ENCODE data around the gene BEND5.

BEND5 gene, protein sequence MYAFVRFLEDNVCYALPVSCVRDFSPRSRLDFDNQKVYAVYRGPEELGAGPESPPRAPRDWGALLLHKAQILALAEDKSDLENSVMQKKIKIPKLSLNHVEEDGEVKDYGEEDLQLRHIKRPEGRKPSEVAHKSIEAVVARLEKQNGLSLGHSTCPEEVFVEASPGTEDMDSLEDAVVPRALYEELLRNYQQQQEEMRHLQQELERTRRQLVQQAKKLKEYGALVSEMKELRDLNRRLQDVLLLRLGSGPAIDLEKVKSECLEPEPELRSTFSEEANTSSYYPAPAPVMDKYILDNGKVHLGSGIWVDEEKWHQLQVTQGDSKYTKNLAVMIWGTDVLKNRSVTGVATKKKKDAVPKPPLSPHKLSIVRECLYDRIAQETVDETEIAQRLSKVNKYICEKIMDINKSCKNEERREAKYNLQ

DNA sequence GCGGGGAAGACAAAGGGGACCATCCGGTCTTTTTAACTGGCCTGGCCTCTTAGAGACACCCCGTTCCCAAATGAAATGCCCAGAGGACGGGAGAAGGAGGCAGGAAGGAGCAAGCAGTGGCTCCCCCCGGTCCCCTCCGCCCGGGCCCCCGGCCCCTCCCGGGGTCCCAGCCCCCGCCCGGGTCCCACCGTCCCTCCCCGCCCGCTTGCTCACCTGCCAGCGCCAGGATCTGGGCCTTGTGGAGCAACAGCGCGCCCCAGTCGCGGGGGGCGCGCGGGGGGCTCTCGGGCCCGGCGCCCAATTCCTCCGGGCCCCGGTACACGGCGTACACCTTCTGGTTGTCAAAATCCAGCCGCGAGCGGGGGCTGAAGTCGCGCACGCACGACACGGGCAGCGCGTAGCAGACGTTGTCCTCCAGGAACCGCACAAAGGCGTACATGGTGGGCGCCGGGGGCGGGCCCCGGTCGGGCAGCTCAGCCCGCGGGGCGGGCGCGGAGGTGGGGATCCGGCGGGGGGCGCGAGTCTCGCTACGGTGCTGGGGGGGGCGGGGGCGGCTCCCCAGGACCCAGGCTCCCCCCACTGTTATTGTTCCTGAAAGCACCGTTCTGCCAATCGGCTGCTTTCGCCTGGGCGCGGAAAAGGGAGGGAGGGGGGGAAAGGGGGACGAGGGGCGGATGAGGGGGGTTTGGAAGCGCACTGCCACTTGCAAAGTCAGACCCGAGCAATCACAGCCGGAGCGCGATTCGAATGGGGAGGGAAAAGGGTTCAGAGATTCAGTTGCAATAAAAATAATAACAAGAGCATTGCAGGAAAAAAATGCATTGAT, at the start of gene BEND5:
TSS of gene BEND5 (minus strand) at position 499 of the 826 bp plus-strand sequence. CDS start at position 439, 60 bp downstream.
- no peak for DNase-seq (ENCODE audit: low spot score)

DNA sequence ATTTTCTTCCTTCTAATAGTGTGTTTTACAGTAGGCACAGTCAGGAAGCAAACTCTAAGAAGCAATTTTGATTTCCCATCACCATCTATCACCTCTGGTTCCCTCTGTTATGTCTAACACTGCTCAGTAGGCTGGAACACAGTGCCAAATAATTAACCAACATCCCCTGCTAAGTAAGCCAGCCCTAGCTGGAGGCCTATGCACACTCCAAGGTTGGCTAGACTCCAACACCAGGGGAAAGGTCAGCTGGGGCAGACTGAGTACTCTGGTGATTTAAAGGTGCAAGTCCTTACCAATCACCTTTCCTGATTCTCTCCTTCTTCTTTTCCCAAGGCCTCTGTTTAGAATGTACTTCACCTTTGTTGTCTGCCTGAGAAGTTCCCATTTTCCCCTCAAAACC, 46.5 kb upstream of the BEND5 start:
- DNase-seq (ENCODE audit: low spot score), result no peak

DNA sequence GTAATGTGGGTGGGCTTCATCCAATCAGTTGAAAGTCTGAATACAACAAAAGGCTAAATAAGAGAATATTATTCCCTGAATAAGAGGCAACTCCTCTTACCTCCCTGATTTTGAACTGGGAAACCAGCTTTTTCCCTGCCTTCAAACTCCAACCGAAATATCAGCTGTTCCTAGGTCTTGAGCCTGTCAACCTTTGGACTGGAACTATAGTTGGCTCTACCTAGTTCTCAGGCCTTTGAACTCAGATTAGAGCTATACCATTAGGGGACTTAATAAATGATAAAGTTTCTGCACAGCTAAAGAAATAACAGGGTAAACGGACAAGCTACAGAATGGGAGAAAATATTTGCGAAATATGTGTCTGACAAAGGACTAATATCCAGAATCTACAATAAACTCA, 43.8 kb upstream of the BEND5 start:
- DNase-seq (ENCODE audit: low spot score), result no peak

DNA sequence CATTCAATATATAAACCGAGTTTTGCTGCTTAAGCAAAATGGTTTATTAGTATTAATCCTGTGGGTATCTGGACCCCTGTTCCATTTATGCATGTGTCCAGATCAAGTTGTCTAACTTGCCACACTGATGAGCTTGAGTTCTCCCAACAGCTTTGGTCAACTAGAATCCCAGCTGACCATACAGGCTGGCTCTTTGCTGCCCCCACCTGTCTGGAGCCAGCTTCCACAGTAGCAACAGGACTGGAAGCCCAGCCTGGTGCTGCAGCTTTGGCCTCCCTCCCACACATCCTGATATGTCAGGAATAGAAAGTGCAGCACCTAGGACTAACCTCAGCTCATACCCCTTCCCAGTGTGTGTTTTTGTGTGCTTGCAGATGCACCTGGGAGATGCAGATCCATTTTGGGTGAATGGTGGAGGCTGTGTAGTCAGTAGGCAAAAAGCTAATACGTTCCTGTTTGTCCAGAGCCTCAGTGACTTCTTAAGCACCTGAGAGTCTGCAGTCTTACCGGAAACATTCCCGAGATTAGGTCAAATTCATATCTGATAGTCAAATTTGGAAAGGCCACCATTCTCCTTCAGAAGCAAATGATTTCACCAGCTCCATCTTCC, 40.9 kb upstream of the BEND5 start:
- DNase-seq (ENCODE audit: low spot score), result peak; percentile 7

DNA sequence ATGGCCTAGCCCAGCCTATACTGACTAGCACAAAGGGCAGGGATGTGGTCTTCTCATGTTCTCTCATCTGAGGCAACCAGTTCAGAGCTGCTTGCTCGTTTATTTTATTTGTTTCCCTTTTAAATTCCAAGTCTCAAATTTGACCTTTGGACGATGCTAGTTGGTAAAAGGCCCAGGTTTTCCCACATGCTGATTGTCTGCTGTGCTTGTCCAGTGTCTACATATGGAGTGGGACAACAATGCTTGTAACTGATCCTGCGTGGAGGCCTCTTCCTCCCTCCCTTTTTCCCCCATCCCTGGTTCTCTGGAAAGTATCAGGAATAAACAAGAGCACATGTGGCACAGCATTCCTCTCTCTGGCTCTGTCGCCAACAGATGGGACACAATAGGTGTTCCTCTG, 34.0 kb upstream of the BEND5 start:
- DNase-seq (ENCODE audit: low spot score), result no peak

DNA sequence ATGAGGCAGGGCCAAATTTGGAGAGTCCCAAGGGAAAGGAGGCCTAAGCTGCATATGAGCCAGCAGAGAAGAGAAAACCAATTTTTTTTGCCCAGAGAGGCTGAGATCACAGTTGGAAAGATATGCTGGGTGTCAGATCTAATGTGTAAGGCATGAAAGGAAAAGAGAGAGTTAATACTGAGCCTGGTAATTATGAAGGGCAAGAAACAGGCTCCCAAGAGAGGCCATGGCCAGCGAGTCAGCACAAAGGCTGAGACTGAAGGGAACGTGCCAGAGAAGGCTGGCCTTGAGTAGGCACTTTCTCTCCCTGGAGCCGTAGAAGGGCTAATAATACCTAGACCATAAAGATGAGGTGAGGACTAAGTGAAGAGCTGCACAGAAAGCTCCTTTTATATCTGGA, 31.8 kb upstream of the BEND5 start:
- DNase-seq (ENCODE audit: low spot score), result no peak

DNA sequence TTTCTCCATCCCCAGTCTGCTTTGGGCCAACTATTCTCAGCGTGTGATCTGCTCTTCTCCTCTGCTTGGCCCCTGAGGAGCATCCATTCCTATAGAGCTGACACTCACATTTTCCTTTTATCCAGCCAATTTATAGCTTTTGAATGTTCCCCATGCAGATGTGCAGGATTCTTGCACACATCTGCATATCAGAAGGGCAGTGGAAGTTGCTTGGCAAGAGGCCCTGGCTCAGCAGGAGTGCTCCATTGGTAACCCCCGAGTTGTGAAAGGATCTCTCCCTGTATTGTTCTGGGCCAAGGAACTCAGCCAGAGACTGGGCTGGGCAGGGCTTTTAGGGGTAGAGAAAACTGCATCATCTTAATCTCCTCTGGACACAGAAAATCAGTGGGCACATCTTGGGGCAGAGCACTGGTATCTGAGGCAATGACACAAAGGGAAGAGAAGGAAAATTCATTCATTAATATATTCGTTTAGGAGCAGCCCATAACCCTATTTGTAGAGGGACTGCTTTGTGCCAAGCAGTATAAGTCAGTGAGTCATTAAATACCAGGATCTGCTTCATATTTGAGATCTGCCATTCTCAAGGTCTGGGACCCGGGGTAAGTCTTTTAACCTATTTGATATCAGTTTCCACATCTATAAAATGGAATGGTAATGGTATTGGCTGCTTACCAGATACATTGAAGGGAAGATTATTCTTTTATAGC, 31.0 kb upstream of the BEND5 start:
- no peak for DNase-seq (ENCODE audit: low spot score)

DNA sequence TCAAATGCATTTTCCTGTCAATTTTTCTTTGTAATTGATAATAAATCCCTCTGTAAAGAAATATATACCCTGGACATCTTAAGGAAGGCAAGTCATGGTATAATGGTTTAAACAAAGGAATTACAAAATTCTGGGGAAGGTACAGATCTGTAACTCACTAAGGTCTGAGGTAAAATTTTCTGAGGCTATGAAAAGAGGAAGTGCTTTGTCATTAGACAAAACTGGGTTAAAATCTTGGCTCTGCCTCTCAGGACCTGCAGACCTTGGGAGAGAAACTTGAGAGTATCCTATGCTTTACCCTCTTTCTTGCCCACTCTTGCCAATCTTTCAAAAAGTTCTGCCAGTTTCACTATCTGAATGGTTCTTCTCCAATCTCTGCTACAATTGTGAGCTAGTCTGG, 26.8 kb upstream of the BEND5 start:
- no peak for DNase-seq (ENCODE audit: low spot score)

DNA sequence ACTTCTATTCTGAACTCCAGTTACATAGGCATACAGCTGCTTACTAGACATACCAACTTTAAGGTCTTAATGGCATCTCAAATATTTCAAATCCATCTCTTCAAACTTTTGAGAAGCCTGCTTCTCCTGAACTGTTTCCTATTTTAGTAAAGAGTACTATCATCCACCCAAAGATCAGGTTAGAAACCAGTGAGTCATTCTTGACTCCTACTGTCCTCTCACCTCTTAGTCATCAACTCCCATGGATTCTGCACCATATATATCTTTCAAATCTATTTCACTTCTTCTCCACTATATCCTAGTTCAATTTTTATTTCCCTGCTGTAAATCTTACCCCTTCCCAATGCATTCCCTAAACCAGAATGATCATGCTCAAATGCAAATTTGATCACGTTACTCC, 18.1 kb upstream of the BEND5 start:
- DNase-seq (ENCODE audit: low spot score), result no peak

DNA sequence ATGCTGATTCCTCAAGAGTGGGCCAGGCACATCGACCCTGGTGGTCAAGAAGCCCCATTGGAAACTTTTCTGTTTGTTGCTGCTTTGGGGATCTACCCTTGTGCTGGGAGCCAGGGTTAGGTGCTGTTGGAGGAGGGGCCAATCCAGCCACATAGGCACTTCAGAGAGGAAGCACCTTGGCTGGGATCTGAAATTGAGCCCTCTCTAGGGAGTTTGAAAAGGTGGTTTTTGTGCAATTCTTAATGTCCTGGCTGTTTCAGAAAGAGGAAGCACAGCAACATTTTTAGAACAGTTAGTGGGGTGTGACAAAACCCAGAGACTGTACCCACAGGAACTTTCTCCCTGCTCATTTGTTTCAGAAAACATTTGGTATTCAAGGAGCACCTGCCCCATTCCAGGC, 17.2 kb upstream of the BEND5 start:
- no peak for DNase-seq (ENCODE audit: low spot score)

DNA sequence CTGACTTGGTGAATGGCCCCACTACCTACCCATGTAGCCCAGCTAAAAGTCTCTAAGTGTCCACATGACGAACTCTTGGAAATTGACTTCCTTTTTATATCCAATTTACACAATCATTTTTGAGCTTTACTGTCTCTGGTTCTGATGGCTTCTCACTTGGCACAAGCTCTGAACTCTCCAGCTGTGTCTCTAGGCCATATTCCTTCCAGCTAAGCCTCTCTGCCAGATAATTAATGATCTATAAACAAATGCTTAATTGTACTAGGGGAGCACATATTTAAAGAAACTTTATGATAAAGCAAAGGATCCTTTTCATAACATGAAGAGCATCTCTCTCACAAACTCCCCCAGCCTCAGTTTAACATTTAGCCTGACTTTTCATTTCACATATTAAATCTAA, 16.3 kb upstream of the BEND5 start:
- DNase-seq (ENCODE audit: low spot score), result no peak

DNA sequence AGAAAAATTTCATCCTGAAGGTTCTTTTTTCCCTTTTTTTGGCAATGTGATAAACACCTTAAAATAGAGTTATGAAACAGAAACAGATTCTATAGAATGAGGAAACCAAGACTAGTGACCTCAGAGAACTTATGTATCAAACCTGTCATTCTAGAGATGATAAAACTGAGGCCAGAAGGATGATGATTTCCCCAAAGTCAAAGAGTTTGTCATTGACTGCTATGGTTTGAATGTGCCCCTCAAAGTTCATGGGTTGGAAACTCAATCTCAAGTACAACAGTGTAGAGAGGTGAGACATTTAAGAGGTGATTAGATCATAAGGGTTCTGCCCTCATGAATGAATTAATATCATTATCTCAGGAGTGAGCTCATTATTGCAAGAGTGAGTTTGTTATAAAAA, 13.7 kb upstream of the BEND5 start:
- no peak for DNase-seq (ENCODE audit: low spot score)

DNA sequence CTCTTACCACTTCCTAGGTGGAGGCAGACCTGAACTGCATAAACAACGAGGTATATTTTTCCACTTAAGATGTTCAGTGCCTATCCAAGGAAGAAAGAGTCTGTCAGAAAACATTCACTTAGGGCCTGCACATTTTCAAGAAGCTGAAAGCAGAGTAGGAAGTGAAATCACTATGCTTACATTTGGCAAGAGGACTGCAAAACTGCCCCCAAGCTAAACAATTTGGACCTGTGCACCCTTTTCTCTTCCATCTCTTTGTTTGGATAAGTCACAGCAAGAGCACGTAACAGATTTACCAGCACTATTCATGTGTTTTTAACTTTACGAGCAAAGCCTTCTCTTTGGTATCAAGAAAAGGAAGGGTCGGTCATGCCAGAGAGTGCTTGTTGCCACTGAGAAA, 13.2 kb upstream of the BEND5 start:
- no peak for DNase-seq (ENCODE audit: low spot score)

DNA sequence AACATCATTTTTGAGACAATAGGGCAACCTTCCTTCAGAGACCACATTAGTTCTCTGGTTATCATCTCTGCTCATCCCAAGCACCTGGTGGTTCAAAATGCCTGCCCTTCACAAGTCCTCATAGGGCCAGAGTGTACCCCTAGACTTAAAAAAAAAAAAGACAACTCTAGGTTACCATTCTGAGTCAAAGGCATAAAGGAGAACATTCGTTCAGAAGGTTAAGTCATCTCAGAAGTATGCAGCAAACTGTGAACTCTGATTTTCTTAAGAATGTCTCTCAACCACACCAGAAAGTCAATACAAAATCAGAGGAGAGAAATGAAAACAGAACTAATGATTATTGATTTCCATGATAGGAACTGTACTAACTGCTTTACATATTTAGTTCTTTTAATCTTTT, 9.2 kb upstream of the BEND5 start:
- DNase-seq (ENCODE audit: low spot score), result no peak

DNA sequence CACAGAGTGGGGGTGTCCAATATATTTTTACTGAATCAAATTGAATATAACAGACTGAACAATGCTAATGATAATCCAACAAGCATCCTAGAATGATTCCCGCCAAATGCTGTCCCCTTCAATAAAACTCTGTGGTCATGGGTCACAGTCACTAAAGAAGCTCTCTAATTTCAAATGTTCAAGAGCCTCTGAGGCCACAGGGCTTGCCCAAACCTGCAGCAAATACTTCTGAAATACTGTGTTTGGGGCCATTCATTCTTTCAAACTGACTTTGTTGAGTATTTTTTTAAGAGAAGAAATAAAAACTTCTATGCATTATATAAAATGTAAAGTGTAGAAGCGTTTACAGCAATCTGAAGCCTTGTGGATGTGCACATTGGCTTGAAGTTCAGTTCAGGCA, 7.6 kb upstream of the BEND5 start:
- no peak for DNase-seq (ENCODE audit: low spot score)

DNA sequence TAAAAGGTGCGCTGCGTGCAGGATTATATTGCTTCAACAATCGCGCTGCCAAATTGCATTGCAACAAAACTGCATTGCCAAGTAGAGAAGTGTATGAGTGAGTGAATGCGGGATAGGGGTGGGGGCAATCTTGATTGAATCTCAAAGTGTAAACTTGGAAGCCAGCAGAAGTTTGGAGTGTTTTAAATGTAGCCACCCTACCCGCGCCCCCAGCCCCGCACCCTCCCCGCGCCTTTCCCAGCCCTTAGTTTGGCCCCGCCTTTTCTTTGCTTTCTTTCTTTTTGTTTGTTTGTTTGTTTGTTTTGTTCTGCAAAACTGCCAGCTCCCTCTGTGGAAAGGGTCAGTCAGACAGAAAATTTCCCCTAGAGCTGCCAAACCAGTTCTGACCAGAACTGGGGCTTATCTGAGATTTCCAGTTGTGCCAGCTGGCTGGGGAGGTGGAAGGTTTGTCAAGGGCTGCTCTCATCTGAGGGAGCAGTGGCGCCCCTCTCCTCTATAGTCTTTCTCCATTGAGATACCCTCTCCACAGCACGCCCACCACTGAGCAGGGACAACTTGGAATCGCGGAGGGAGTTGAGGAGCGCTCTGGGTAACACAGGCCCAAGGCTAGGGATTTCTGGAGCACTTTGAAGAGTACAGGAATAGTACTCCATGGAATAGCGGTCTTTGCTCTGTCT, 666 bp upstream of the BEND5 start:
- no peak for DNase-seq (ENCODE audit: low spot score)

DNA sequence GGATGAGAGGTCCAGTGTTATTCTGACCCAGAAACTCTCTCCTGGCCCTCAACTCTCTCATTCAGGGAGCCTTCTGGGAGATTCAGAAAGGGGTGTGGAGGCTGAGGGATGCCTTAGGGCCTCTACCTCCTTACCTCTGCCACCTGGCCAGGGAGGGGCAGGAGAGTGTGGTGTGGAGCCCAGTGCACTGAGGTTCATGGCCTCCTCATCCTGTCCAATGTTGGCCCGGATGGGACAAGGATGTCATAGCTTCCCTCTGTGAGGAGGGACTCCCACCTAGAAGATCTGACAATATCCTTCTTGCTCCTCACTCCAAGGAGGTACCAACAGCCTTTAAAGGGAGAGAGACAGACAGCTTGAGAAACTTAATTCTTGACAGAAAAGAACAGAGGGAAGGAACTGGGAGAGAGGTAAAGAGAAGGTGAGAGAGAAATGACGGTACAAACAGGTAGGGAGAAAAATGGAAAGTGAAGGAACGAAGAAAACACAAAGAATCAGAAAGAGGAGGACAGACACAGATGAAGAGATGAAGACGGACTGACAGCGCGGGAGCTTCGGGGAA, 779 bp downstream of the BEND5 start:
- DNase-seq (ENCODE audit: low spot score), result no peak

DNA sequence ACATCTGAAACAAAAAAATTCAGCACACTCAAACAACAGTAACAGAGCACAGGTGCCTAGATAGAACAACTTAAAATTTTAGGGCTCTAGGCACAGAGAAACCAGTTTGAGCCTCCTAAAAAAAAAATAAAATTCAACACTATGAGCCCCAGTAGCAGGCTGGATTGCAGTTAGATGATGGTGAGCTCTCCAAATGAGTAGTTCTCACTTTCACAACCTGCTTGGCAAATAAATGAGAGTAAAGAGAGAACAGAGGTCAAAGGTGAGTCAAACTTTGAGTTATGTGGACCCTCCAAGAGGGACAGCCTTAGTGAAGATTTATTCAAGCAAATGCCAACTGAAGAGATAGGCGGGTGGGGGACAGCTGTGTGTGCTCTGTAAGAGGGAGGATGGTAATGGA, 3.6 kb downstream of the BEND5 start:
- no peak for DNase-seq (ENCODE audit: low spot score)

DNA sequence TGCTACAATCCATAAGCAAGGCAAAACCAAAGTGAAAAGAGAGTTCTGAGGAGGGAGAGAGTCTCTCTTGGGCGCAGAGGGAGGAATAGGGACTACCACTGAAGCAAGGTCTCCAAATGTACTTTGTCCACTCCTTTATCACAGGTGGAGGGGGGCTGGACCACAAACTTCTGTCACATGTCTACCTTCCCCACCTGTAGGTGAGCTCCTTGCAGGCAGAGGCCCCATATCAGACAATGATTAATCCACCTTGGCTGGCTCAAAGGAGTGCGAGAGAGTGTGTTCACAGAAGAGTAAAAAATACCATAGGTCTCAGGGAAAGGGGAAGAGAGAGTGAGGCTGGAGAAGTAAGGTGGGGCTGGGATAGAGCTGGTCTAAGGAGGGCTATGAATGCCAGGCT, 4.5 kb downstream of the BEND5 start:
- DNase-seq (ENCODE audit: low spot score), result no peak

DNA sequence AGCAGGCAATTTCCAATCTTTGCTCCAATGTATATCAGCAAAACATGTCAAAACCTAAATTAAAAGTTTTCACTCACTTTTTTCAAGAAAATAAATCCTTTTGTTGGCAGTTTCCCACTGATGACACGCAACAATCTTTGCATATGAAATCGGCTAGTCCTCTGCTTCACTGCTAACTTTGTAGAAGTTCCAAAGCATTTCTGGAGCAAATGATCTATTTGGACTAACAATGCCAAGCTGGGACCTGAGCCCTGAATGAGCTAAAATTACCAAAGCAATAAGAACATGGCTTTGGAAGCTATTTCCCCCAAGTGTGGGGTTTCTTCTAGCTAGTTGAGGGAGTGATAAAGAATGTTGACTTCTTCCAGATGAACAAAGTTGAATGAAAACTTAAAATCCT, 5.1 kb downstream of the BEND5 start:
- no peak for DNase-seq (ENCODE audit: low spot score)

DNA sequence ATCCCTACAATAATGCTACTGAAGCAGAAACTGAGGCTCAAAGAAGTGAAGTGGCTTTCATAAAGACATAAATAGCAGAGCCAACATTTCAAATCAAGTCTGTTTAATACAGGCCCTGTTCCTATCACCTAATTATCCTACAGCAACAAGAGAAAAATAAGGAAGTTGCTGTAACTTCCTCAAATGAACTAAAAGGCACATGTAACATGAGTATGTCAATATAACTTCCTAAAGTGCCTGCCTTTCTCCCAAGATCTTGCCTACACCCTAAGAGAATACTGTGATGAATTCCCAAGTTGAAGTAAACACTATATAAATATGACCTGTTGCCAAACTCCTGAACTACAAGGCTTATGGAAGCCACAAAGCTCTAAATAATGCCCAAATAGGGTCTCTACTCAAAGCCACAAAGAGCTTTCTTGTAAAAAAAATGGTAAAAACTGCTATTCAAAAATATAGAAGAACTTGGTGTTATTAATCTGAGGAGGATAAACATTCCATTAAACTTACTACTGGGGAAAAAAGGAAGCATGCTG, 8.6 kb downstream of the BEND5 start:
- no peak for DNase-seq (ENCODE audit: low spot score)
